Endodermal cell (in vitro differentiated cells): ENCODE measurements around the gene SSBP4. TPM values are rescaled to one million over a fixed set of nuclear protein-coding genes. Genes with fewer than 3 reads are reported as not detected.

Experiments used
- DNase-seq: peaks from one replicate; pipeline ENCODE4 v3.0.0-alpha.2; 2017
- H3K27ac ChIP-seq: 2 replicates; pipeline ENCODE4 v1.5.1; 2013; ENCODE audit warnings: mild to moderate bottlenecking, low read depth, low read length, moderate library complexity
- H3K27me3 ChIP-seq: 2 replicates; pipeline ENCODE4 v1.6.1; 2013; ENCODE audit warnings: mild to moderate bottlenecking, low read length, moderate library complexity; ENCODE audit not compliant: insufficient read depth, control insufficient read depth, poor library complexity, severe bottlenecking
- H3K36me3 ChIP-seq: 2 replicates; pipeline ENCODE4 v1.7.0; 2013; ENCODE audit warnings: mild to moderate bottlenecking, low read length, moderate library complexity; ENCODE audit not compliant: control insufficient read depth, insufficient read depth
- H3K4me1 ChIP-seq: one replicate; pipeline ENCODE4 v1.7.0; 2013; ENCODE audit warnings: low read length; ENCODE audit not compliant: control insufficient read depth, insufficient read depth
- H3K4me3 ChIP-seq: 2 replicates; pipeline ENCODE4 v1.5.1; 2013; ENCODE audit warnings: mild to moderate bottlenecking, low read length, moderate library complexity
- H3K9ac ChIP-seq: 2 replicates; pipeline ENCODE4 v1.6.1; 2013; ENCODE audit warnings: mild to moderate bottlenecking, low read length, moderate library complexity; ENCODE audit not compliant: poor library complexity, severe bottlenecking; ENCODE audit errors: extremely low read depth
- H3K9me3 ChIP-seq: 2 replicates; pipeline ENCODE4 v1.6.1; 2013; ENCODE audit warnings: mild to moderate bottlenecking, low read length, moderate library complexity; ENCODE audit not compliant: control insufficient read depth
- H3K27ac Mint-ChIP-seq: 2 replicates; pipeline ENCODE4 v1.8.0; 2020; ENCODE audit warnings: mixed read lengths
- H3K27me3 Mint-ChIP-seq: 2 replicates; pipeline ENCODE4 v1.8.0; 2021; ENCODE audit warnings: mild to moderate bottlenecking, mixed read lengths; ENCODE audit not compliant: insufficient read depth
- H3K36me3 Mint-ChIP-seq: 2 replicates; pipeline ENCODE4 v1.8.0; 2020; ENCODE audit warnings: low read depth, mixed read lengths
- H3K4me1 Mint-ChIP-seq: 2 replicates; pipeline ENCODE4 v1.8.0; 2020; ENCODE audit warnings: mixed read lengths
- H3K4me3 Mint-ChIP-seq: 2 replicates; pipeline ENCODE4 v1.8.0; 2020; ENCODE audit warnings: mild to moderate bottlenecking, moderate library complexity, mixed read lengths
- H3K9me3 Mint-ChIP-seq: 2 replicates; pipeline ENCODE4 v1.8.0; 2020; ENCODE audit warnings: mild to moderate bottlenecking, mixed read lengths
- CTCF ChIP-seq: fragments of 200-600 bp; sonication (generic); conservative IDR thresholded peaks from 2 replicates; pipeline ENCODE4 v1.5.0; 2021; ENCODE audit warnings: antibody characterized with exemption, mild to moderate bottlenecking
- WGBS, 2 experiments: methylation state at CpG; one replicate each; pipeline versions ENCODE4 v1.1.5 to v1.1.7; 2013; ENCODE audit warnings: missing lambda C conversion rate in 2 of 2, mixed read lengths in 1 of 2; ENCODE audit not compliant: insufficient coverage in 1 of 2, insufficient read length in 1 of 2; 5-methylcytosine and 5-hydroxymethylcytosine counted together
- total RNA-seq, 2 donors: library from RNA; stranded (reverse); fragmentation: NEBNext Ultra II Directional in 1 of 2; extraction: Animal tissue kit (Norgen Biotek cat#: 25700) in 1 of 2; gene quantifications; 2 replicates in 1 of 2; 3 replicates in 1 of 2; pipeline ENCODE4 v1.2.1, GENCODE V29; 2021

Gene SSBP4
- total RNA-seq, 2 donors from 2014 or later = 35.9 to 43.5 TPM

- Histone ChIP-seq H3K9me3 (peaks cover 7% of the 10 kb centered on the region), H3K9ac (no peak overlapping the region), H3K27ac (peak overlapping the region; percentile 44), H3K4me1 (no peaks in the 10 kb centered on the region), H3K4me3 (no peak overlapping the region), H3K27me3 (no peaks in the 10 kb centered on the region), H3K36me3 (no peaks in the 10 kb centered on the region)
- WGBS, 2 experiments = 87 to 89% methylated on average over 22 to 24 of the region's 24 CpGs
- peaks cover 3% of the 10 kb centered on the region for H3K36me3 Mint-ChIP-seq
- H3K27ac Mint-ChIP-seq = no peak overlapping the region
- DNase-seq = no peak
- peak; percentile 56 for TF ChIP-seq CTCF
- H3K4me1 Mint-ChIP-seq = no peaks in the 10 kb centered on the region
- H3K27me3 Mint-ChIP-seq = no peaks in the 10 kb centered on the region
- no peak overlapping the region for H3K4me3 Mint-ChIP-seq
- H3K9me3 Mint-ChIP-seq = no peaks in the 10 kb centered on the region
Observed at GRCh38 chr19:18477042-18477779, 58.0 kb downstream of the SSBP4 start.

GRCh38 chr19:18477974-18478373 lies 58.8 kb downstream of the SSBP4 start:
- Histone ChIP-seq H3K36me3 (no peaks in the 10 kb centered on the region), H3K9ac (no peak overlapping the region), H3K27ac (no peak overlapping the region), H3K27me3 (no peaks in the 10 kb centered on the region), H3K9me3 (peaks cover 7% of the 10 kb centered on the region), H3K4me1 (no peaks in the 10 kb centered on the region), H3K4me3 (no peak overlapping the region)
- no peak overlapping the region for H3K4me3 Mint-ChIP-seq
- 86% methylated on average over 6 to 8 of the region's 8 CpGs for WGBS, 2 experiments
- TF ChIP-seq CTCF = no peak
- H3K36me3 Mint-ChIP-seq = peaks cover 3% of the 10 kb centered on the region
- H3K4me1 Mint-ChIP-seq = no peaks in the 10 kb centered on the region
- no peak for DNase-seq
- no peaks in the 10 kb centered on the region for H3K27me3 Mint-ChIP-seq
- no peak overlapping the region for H3K27ac Mint-ChIP-seq
- H3K9me3 Mint-ChIP-seq = peaks cover 1% of the 10 kb centered on the region

- Mint-ChIP-seq H3K4me1 (no peaks in the 10 kb centered on the region), H3K36me3 (peaks cover 4% of the 10 kb centered on the region), H3K9me3 (peaks cover 1% of the 10 kb centered on the region), H3K27ac (peak overlapping the region; percentile 55), H3K4me3 (no peak overlapping the region), H3K27me3 (no peaks in the 10 kb centered on the region)
- H3K4me3 ChIP-seq = no peak overlapping the region
- H3K27ac ChIP-seq = no peak overlapping the region
- H3K9ac ChIP-seq = no peak overlapping the region
- WGBS, 2 experiments = 89 to 91% methylated on average over 12 to 17 of the region's 17 CpGs
- no peaks in the 10 kb centered on the region for H3K36me3 ChIP-seq
- no peaks in the 10 kb centered on the region for H3K27me3 ChIP-seq
- H3K9me3 ChIP-seq = peaks cover 7% of the 10 kb centered on the region
- no peak for TF ChIP-seq CTCF
- no peak for DNase-seq
- H3K4me1 ChIP-seq = no peaks in the 10 kb centered on the region
Observed at GRCh38 chr19:18478545-18479311, 59.5 kb downstream of the SSBP4 start.
